Mesothelial cell of epicardium (in vitro differentiated cells): Measurements from ENCODE around the gene RBM23. TPM values are rescaled to one million over a fixed set of nuclear protein-coding genes. Genes with fewer than 3 reads are reported as not detected.

Experiments used
- DNase-seq, 2 experiments: peaks; one replicate each; pipeline ENCODE4 v3.0.0; 2021; ENCODE audit warnings: low spot score in 2 of 2; ENCODE audit not compliant: unreplicated experiment in 2 of 2
- H3K27ac Mint-ChIP-seq: 2 replicates; pipeline ENCODE4 v1.8.0; 2021; ENCODE audit warnings: mixed read lengths
- H3K27me3 Mint-ChIP-seq: 2 replicates; pipeline ENCODE4 v1.8.0; 2021; ENCODE audit warnings: low read depth, mixed read lengths
- H3K36me3 Mint-ChIP-seq: 2 replicates; pipeline ENCODE4 v1.8.0; 2021; ENCODE audit warnings: mixed read lengths
- H3K4me1 Mint-ChIP-seq: 2 replicates; pipeline ENCODE4 v1.8.0; 2021; ENCODE audit warnings: mixed read lengths
- H3K4me3 Mint-ChIP-seq: 2 replicates; pipeline ENCODE4 v1.8.0; 2021; ENCODE audit warnings: mild to moderate bottlenecking, moderate library complexity, mixed read lengths
- H3K9me3 Mint-ChIP-seq: 2 replicates; pipeline ENCODE4 v1.8.0; 2021; ENCODE audit warnings: mixed read lengths
- total RNA-seq: library from RNA; stranded (reverse); gene quantifications from 3 replicates; pipeline ENCODE4 v1.2.1, GENCODE V29; 2021
- TF ChIP-seq, protein P1 (sequence below): fragments of 200-600 bp; sonication (generic); IDR thresholded peaks from one replicate; pipeline ENCODE4 v1.5.0; 2021; ENCODE audit warnings: antibody characterized with exemption; ENCODE audit not compliant: unreplicated experiment

RBM23 gene
- total RNA-seq, 1 donor from 2014 or later, result 97.9 TPM

DNA sequence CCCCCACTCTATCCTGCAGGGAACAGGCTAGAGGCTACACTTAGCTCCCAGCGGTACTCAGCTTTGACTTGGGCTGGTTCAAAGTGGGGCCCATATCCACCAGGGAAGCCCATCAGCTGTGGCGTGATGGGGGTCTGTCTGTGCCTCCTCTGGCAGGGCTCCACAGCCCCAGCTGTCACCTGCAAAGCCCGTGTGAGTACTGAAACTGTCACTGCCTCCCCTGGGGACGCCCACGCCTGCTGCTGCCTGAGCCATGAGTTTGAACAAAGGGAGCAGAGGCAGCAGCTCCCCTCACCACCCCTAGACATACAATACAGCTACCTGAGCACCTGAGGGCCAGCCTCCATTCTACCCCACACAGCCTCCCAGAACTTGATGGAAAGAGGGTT lies 31.0 kb downstream of the RBM23 start:
- H3K27ac Mint-ChIP-seq, result peak overlapping the region; percentile 98
- DNase-seq, result no peak
- no peaks in the 10 kb centered on the region for H3K9me3 Mint-ChIP-seq
- TF ChIP-seq, protein P1, sequence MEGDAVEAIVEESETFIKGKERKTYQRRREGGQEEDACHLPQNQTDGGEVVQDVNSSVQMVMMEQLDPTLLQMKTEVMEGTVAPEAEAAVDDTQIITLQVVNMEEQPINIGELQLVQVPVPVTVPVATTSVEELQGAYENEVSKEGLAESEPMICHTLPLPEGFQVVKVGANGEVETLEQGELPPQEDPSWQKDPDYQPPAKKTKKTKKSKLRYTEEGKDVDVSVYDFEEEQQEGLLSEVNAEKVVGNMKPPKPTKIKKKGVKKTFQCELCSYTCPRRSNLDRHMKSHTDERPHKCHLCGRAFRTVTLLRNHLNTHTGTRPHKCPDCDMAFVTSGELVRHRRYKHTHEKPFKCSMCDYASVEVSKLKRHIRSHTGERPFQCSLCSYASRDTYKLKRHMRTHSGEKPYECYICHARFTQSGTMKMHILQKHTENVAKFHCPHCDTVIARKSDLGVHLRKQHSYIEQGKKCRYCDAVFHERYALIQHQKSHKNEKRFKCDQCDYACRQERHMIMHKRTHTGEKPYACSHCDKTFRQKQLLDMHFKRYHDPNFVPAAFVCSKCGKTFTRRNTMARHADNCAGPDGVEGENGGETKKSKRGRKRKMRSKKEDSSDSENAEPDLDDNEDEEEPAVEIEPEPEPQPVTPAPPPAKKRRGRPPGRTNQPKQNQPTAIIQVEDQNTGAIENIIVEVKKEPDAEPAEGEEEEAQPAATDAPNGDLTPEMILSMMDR, result no peak
- H3K4me1 Mint-ChIP-seq, result peaks cover 50% of the 10 kb centered on the region
- H3K27me3 Mint-ChIP-seq, result no peaks in the 10 kb centered on the region
- H3K36me3 Mint-ChIP-seq, result no peaks in the 10 kb centered on the region
- H3K4me3 Mint-ChIP-seq, result peak overlapping the region; percentile 91

DNA sequence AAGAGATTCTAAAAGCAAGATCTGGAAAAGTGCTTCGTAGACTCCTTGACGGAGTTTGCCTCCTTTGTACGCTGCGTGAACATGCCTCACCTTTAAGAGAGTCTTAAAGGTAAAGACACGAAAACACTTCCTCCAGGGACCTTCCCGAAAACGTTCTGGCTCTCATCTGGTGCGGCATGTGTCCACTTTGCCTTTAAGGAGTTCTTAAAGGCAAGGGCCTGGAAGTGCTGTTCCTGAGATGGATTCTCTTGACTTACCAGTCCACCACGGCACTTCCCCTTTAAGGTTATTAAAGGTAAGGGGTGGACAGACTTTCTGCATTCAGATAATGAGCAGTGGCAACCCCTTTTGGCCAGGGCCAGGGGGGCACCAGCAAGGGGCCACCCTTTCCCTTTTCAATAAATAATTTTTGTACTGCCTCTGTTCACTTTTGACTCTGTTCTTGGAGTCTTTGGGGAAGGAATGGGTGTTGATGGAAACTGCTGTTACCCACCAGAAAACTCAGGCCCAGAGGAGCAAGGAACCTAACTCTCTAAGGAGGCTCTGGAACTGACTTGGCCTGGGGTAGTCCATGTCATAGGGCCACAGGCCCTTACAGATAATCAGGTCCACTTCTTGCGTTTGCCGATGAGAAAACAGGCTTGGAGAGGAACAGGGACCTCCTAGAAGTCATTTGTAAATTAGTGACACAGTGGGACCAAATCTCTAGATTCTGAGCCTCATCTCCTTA lies 31.5 kb downstream of the RBM23 start:
- H3K4me3 Mint-ChIP-seq, result peak overlapping the region; percentile 91
- H3K9me3 Mint-ChIP-seq, result no peaks in the 10 kb centered on the region
- H3K27ac Mint-ChIP-seq, result peak overlapping the region; percentile 98
- H3K4me1 Mint-ChIP-seq, result peaks cover 55% of the 10 kb centered on the region
- peak in 1 of 2 experiments; percentile 60 for DNase-seq
- H3K36me3 Mint-ChIP-seq, result no peaks in the 10 kb centered on the region
- no peaks in the 10 kb centered on the region for H3K27me3 Mint-ChIP-seq
- TF ChIP-seq, protein P1, result no peak

DNA sequence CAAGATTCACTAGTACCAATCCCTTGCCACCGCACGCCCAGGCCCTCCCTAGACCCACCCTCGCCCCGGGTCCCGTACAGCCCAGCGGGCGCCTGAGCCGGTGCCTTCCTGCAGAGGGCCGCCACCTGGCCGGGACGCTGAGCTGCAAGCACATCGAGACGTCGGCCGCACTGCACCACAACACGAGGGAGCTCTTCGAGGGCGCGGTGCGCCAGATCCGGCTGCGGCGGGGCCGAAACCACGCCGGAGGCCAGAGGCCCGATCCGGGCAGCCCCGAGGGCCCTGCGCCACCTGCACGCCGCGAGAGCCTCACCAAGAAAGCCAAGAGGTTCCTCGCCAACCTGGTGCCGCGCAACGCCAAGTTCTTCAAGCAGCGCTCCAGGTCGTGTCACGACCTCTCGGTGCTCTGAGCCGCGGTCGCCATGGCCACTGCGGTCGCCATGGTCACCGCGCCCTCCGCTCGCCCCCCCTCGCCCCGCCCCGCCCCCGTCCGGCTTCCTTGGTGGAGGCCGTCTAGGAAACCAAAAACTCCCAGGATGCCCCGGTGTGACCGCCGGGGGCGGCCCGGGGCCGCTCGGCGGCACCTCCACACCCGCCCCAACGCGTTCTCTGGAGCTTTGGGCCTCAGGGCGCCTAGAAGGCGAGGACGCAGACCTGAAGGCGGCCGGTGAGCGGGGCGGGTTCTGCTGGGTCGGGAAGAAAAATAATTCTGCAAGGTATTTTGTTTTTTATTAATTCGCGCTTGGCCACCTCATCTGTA lies 32.3 kb downstream of the RBM23 start:
- Mint-ChIP-seq H3K4me3 (peak overlapping the region; percentile 91), H3K27ac (peak overlapping the region; percentile 98), H3K27me3 (no peaks in the 10 kb centered on the region), H3K4me1 (peaks cover 60% of the 10 kb centered on the region), H3K9me3 (no peaks in the 10 kb centered on the region), H3K36me3 (no peaks in the 10 kb centered on the region)
- peak; percentile 42 to 61 for DNase-seq
- TF ChIP-seq, protein P1, result no peak

DNA sequence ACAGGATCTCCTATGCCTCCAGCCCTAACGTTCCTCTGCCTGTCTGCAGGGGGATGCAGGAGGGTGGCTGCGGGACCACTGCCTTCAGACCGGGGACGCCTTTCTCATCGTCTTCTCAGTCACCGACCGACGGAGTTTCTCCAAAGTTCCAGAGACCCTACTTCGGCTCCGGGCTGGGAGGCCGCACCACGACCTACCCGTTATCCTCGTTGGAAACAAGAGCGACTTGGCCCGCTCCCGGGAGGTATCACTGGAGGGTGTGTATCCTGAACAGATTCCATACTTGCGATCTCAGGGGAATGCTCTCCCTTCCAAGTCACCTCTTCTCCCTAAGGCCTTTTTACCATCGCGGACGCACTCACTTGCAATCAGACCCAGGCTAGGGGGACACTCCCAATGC lies 33.0 kb downstream of the RBM23 start:
- Mint-ChIP-seq H3K9me3 (no peaks in the 10 kb centered on the region), H3K27me3 (no peaks in the 10 kb centered on the region), H3K36me3 (no peaks in the 10 kb centered on the region), H3K27ac (peak overlapping the region; percentile 89), H3K4me3 (peak overlapping the region; percentile 91), H3K4me1 (peaks cover 61% of the 10 kb centered on the region)
- TF ChIP-seq, protein P1, result no peak
- no peak for DNase-seq

DNA sequence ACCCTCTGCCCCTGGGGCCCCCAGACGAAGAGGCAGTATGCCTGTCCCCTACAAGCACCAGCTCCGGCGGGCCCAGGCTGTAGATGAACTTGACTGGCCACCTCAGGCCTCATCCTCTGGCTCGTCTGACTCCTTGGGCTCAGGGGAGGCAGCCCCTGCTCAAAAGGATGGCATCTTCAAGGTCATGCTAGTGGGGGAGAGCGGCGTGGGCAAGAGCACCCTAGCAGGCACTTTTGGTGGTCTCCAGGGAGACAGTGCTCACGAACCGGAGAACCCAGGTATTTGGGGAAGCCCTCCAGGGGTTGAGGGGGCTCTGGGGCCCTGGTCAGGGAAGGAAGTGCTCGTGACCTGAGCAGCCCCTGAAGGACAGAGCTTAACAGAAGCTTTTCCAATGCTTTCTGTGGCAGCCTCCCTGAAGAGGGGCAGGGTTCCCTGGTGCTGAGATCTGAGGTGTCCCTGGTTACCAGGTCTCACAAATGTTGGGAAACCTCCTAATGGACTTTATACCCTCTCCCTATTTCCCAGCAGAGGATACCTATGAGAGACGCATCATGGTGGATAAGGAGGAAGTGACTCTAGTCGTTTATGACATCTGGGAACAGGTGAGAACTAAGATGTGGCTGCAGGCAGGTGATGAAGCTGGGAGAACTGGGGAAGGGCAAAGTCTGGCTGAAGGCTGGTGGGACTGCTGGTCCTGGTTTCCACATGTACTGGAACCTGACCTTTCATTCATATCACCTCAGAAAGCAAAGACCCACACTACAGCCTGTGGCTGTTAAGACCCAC lies 34.0 kb downstream of the RBM23 start:
- Mint-ChIP-seq H3K9me3 (no peaks in the 10 kb centered on the region), H3K4me1 (peaks cover 56% of the 10 kb centered on the region), H3K27ac (peak overlapping the region; percentile 40), H3K36me3 (no peaks in the 10 kb centered on the region), H3K4me3 (peak overlapping the region; percentile 26), H3K27me3 (no peaks in the 10 kb centered on the region)
- DNase-seq, result no peak
- TF ChIP-seq, protein P1, result no peak
